ENCODE data around the gene NPAS2.

GRCh38 chr2:100817388-100817985, 2.5 kb upstream of the NPAS2 start:
- TF ChIP-seq CTCF (IDR thresholded peaks at IDR 0.05), result no peak
- no peak for TF ChIP-seq EP300 (IDR thresholded peaks at IDR 0.05)
- TF ChIP-seq POLR2A (IDR thresholded peaks at IDR 0.05), result no peak
- TF ChIP-seq POLR2AphosphoS5 (IDR thresholded peaks at IDR 0.05), result no peak

Data from upper lobe of left lung (tissue), 4 donors.